Activated CD4-positive, alpha-beta T cell treated with anti-CD3 and anti-CD28 coated beads, Interleukin-2, amount 50 U/mL, for 4 hours (primary cell): ENCODE data around the gene DOC2A.
"Not testable (repeated sequence)": the region's sequence is repeated elsewhere in the genome, so short reads cannot be mapped to it uniquely, and the experiment has no call there.

Experiments
- DNase-seq, 2 experiments: peaks; one replicate each; pipeline ENCODE4 v3.0.0-alpha.2; 2020

DOC2A gene

DNA sequence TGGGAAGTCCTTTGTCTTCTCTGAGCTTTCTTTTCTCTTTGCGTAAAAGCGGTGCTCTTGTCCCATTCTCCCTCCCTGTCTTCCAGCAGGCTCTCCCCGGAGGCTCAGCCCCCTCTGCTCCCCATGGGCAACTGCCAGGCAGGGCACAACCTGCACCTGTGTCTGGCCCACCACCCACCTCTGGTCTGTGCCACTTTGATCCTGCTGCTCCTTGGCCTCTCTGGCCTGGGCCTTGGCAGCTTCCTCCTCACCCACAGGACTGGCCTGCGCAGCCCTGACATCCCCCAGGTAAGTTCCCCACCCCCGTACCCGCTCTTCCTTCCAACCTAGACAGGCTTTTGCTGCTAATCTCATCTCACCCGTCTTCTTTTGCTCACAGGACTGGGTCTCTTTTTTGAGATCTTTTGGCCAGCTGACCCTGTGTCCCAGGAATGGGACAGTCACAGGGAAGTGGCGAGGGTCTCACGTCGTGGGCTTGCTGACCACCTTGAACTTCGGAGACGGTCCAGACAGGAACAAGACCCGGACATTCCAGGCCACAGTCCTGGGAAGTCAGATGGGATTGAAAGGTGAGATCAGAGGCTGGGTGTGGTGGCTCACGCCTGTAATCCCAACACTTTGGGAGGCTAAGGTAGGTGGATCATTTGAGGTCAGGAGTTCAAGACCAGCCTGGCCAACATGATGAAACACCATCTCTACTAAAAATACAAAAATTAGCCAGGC is 47.6 kb downstream of the DOC2A start:
- DNase-seq = no peak

DNA sequence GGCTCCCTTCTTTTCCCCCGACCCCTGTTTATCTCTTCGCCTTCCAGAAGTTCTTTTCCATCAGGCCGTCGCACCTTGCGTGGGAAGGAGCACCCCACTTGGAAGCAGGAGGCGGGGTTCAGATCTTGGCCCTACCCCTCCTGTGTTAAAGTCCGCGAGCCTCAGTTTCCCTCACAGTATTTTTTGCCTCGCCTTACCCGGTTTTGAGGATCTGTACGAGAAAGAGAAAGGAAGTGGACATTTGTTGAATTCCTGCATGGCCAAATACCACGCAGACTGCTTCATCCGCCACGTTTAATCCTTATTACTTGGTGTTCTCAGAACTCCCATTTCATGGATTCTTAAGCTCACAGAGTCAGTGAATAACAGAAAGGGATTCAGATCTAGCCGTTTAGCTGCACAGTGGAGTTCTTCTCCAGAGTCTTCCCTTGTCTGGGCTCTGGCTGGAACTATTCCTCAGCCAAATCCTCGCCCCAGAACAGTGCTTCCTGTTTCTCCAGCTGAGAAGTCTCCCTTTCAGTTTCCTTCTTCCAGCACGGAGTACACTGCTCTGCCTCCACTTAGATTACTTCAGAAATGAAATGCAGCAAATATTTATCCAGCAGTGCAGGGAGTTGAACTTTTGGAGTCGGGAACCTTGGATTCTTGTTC is 48.4 kb downstream of the DOC2A start:
- DNase-seq = no peak

DNA sequence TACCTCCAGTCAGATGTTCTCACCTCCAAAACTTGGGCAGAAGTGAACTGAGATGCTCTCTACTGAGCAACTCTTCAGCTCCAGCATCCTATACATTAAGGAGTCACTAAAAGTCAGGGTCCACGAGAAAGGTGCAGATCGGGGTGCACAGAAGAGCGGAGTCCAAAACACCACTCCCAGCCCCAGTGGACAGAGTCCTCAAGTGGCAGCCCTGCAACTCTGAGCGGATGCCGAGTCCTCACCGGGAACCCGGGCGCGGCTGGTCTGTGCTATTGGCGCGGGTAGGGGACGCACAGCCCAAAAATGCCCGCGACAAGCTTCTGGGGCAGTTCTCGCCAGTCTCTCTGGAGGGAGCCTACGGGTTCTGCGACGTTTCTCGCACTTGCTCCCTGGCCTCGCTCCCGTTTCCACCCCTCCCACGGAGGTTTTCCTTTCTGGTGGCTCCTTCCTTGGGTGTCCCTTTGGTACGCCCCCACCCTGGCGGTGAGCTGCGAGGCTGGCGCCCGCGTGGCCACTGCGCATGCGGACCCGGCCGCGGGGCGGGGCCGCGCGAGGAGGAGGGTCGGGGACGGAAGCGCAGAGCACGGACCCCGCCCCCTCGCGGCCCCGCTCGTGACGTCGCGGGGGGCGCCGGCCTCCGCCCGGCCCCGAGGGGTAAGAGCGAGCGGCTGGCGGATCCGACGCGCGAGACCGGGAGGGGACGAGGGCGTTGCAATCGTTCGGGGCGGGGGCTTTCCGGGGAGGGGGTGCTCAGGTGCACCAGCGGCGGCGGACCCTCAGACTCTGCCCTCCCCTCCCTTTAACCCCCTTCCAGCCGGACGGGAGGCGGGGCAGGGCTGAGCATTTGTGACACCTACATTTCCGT is 49.1 kb downstream of the DOC2A start, which contains the start of gene TMEM219:
Gene TMEM219 (plus strand): TSS at position 601 of the 865 bp plus-strand sequence. CDS start 1,065 bp downstream, outside the sequence.
- peak; percentile 86 to 87 for DNase-seq

DNA sequence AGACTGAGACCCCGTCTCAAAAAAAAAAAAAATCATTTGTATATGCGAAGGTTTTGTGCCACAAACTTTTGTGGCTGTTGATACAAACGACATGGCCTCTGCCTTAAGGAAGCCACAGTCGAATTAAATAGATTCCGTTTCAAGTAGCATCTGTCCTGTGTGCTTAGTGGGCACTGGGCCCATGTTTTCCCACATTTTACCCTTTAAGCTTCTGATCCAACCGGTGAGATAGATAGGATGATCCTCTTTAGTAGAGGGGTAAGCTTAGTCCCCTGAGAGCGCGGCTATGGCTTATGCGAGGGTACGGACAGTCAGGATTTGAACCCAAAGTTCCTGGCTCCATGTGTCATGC is 49.7 kb downstream of the DOC2A start:
- no peak for DNase-seq

DNA sequence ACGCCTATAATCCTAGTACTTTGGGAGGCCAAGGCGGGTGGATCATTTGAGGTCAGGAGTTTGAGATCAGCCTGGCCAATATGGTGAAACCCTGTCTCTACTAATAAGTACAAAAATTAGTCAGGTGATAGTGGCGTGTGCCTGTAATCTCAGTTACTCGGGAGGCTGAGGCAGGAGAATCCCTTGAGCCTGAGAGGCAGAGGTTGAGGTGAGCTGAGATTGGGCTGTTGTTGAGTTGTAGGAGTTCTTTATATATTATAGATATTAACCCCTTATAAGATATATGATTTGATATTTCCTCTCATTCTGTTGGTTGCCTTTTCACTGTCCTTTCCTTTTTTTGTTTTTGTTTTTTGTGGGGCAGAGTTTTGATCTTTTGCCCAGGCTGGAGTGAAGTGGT is 51.0 kb downstream of the DOC2A start:
- not testable (repeated sequence) for DNase-seq

DNA sequence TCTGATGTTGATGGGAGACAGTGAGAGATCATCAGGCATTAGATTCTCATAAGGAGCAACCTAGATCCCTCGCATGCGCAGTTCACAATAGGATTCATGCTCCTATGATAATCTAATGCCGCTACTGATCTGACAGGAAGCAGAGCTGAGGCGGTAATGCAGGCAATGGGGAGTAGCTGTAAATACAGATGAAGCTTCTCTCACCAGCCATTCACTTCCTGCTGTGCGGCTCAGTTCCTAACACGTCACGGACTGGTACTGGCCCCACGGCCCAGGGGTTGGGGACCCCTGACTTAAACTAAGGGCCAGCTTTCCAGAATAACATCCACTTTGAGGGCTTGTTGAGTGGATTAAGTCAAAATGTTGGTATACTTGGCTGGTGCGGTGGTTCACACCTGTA is 51.5 kb downstream of the DOC2A start:
- DNase-seq = no peak

DNA sequence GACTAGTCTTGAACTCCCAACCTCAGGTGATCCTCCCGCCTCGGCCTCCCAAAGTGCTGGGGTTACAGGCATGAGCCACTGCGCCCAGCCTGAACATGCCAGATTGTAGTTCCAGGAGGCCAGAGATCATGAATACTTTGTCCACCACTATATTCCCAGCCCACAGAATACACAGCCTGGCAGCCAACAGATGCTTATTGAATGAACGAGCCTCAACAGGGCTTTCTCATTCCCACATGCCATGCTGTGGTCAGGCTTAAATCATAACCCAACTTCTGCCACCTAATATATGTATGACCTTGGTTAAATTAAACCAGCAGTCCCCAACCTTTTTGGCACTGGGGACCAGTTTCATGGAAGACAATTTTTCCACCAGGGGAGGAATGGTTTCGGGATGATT is 52.1 kb downstream of the DOC2A start:
- no peak for DNase-seq
